Pancreas (tissue), 10 donors: ENCODE measurements around the gene IMPG2. TPM values are rescaled to one million over a fixed set of nuclear protein-coding genes. Genes with fewer than 3 reads are reported as not detected.

ENCODE experiments used
- ATAC-seq, 4 donors: fragments of 200-7000 bp; cut with Tn5 transposase; one replicate each; pipeline versions ENCODE4 v1.8.0 to v1.9.1; 2020; ENCODE audit warnings: mild to moderate bottlenecking in 4 of 4, moderate library complexity in 4 of 4
- DNase-seq, 6 donors: peaks; one replicate each; pipeline ENCODE4 v3.0.0-alpha.2; 2020
- FAIRE-seq: peaks from 2 replicates; lab custom pipeline; 2012; peaks lifted over from hg19 to GRCh38; lab: Jason Lieb, UNC
- H3K27ac ChIP-seq, 4 donors: fragments of 200-600 bp; sonication (generic); 1 replicate in 3 of 4; 2 replicates in 1 of 4; pipeline versions ENCODE4 v1.5.0 to v1.8.0; 2020
- H3K27me3 ChIP-seq, 4 donors: fragments of 200-600 bp; one replicate each; pipeline ENCODE4 v1.8.0; 2021
- H3K36me3 ChIP-seq, 3 donors: fragments of 200-600 bp; sonication (generic) in 1 of 3; one replicate each; pipeline versions ENCODE4 v1.5.0 to v1.8.0; 2020 to 2021
- H3K4me1 ChIP-seq, 3 donors: fragments of 200-600 bp; one replicate each; pipeline ENCODE4 v1.8.0; 2021
- H3K4me3 ChIP-seq, 4 donors: fragments of 200-600 bp; sonication (generic) in 2 of 4; one replicate each; pipeline versions ENCODE4 v1.5.0 to v1.8.0; 2020 to 2021
- H3K9me3 ChIP-seq, 4 donors: fragments of 200-600 bp; one replicate each; pipeline ENCODE4 v1.8.0; 2021
- WGBS, 2 donors: extraction: QIAGEN DNeasy Blood & Tissue Kit; methylation state at CpG; one replicate each; pipeline ENCODE4 v1.1.7; 2013; 5-methylcytosine and 5-hydroxymethylcytosine counted together
- intact Hi-C, 3 donors: fragments of 100-400 bp; cut with DNase I; formaldehyde crosslinking; loops; one replicate each; pipeline versions ENCODE4 v1.11.1 to v1.14.2; 2022
- polyA plus RNA-seq, 2 donors: library from polyadenylated mRNA; stranded (reverse); fragments of 200-250 nt; gene quantifications; one replicate each; pipeline ENCODE4 v1.2.3, GENCODE V29; 2013
- total RNA-seq, 6 donors: library from RNA; stranded (reverse); fragmentation: NEBNext Ultra II Directional in 4 of 6; extraction: Animal tissue kit (Norgen Biotek cat#: 25700) in 4 of 6; gene quantifications; one replicate each; pipeline versions ENCODE4 v1.2.1 to v1.2.4, GENCODE V29; 2021 to 2023
- TF ChIP-seq, protein P1 (sequence below), 4 donors: fragments of 200-600 bp; sonication (generic) in 3 of 4; IDR thresholded peaks; one replicate each; pipeline versions ENCODE4 v1.5.0 to v1.8.0; 2021; ENCODE audit warnings: antibody characterized with exemption in 4 of 4
- donor health status: healthy with polysubstance abuse.
- donor health status: DM: no; HTN: no; CAD: no; lungs with moderate emphysema.
- donor health status: DM: no; HTN: no; CAD: no.
- donor health status: control.
- donor health status: control.
- donor health status: Bipolar disorder and iron deficiency.
- donor health status: DM: yes; HTN: yes; CAD: no.
- donor health status: DM: no; HTN: no; CAD: no.
- donor health status: DM: no; HTN: no; CAD: no.
- donor health status: DM: yes; HTN: yes; CAD: no.

The IMPG2 gene
- total and polyA plus RNA-seq, 8 donors = 0.04 to 0.19 (median 0.09) TPM

DNA sequence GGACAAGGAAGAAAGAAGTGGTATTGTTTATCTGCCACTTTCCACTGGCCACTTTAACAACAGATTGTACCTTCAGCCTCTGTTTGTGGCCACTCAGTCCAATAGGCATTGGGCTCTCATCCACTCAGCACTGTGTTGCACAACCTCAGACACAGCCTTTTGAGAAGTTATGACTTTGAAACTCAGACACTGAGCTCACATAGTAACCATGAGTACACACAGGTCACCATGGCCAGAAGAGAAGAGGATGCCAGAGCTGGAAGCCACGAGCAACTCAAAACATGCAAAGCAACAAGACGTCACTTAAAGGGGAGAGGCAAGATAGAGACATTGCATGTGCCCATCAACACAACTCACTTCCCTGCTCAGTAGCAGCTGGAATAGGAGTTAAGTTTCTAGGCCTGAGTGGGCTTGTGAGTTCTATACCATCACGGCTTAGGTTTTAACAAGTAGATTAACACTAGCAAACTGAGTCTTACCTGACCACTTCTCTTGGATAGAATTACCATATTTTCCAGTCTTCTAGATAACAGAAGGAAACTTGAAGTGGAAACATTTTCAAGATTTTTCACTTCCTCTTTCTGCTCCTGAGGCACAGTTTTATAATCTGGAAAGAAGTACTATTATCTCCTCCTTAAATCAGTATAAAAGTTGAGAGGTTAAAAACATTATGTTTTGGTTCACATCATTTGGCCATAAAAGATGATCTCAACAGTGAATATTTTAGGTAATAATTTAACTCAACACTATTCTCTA lies 103.5 kb downstream of the IMPG2 start:
- Histone ChIP-seq H3K27ac (no peak overlapping the region), H3K4me1 (no peaks in the 10 kb centered on the region), H3K27me3 (no peaks in the 10 kb centered on the region), H3K9me3 (no peaks in the 10 kb centered on the region), H3K4me3 (no peak overlapping the region), H3K36me3 (no peaks in the 10 kb centered on the region)
- TF ChIP-seq, protein P1, sequence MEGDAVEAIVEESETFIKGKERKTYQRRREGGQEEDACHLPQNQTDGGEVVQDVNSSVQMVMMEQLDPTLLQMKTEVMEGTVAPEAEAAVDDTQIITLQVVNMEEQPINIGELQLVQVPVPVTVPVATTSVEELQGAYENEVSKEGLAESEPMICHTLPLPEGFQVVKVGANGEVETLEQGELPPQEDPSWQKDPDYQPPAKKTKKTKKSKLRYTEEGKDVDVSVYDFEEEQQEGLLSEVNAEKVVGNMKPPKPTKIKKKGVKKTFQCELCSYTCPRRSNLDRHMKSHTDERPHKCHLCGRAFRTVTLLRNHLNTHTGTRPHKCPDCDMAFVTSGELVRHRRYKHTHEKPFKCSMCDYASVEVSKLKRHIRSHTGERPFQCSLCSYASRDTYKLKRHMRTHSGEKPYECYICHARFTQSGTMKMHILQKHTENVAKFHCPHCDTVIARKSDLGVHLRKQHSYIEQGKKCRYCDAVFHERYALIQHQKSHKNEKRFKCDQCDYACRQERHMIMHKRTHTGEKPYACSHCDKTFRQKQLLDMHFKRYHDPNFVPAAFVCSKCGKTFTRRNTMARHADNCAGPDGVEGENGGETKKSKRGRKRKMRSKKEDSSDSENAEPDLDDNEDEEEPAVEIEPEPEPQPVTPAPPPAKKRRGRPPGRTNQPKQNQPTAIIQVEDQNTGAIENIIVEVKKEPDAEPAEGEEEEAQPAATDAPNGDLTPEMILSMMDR (IDR thresholded peaks at IDR 0.05) = no peak
- intact Hi-C loops = no loop called here
- ATAC-seq = peak in 2 of 4 donors; percentile 39 to 47
- no peak for DNase-seq
- FAIRE-seq = no peak
- 51 to 76% methylated on average over 3 of the region's 3 CpGs for WGBS, 2 donors

DNA sequence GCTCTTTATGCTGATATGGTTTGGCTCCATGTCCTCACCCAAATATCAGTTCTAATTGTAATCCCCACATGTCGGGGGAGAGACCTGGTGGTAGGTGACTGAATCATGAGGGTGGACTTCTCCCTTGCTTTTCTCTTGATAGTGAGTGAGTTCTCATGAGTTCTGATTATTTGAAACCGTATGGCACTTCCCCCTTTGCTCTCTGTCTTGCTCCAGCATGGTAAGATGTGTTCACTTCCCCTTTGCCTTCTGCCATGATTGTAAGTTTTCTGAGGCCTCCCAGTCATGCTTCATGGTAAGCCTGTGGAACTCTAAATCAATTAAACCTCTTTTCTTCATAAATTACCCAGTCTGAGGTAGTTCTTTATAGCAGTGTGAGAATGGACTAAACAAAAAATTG lies 107.6 kb downstream of the IMPG2 start:
- Histone ChIP-seq H3K4me3 (no peak overlapping the region), H3K36me3 (no peaks in the 10 kb centered on the region), H3K4me1 (no peaks in the 10 kb centered on the region), H3K27ac (no peak overlapping the region), H3K27me3 (no peaks in the 10 kb centered on the region), H3K9me3 (no peaks in the 10 kb centered on the region)
- DNase-seq (no peak), FAIRE-seq (no peak), ATAC-seq (no peak)
- intact Hi-C loops = no loop called here
- TF ChIP-seq, protein P1 (IDR thresholded peaks at IDR 0.05) = no peak
- 56 to 63% methylated on average over 2 of the region's 2 CpGs for WGBS, 2 donors

DNA sequence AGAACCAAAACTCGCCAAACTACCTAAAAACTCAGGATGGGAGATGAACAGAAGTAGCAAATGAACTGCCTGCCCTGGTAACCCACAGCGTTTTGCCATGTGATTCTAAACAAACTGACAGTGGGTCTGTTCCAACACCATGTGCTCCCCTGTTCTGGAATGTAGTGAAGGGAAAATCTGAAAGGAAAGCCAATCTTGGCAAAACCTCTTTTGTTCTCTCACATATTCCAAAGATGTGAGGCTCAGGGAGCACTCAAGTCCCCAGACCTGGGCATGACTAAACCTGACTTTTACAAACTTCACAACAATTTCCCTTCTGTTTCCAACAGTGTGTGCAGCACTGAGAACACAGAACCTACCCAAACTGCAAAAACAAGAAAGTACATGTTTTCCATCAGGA lies 116.1 kb downstream of the IMPG2 start:
- Histone ChIP-seq H3K4me1 (no peaks in the 10 kb centered on the region), H3K4me3 (no peak overlapping the region), H3K9me3 (no peaks in the 10 kb centered on the region), H3K27ac (no peak overlapping the region), H3K27me3 (no peaks in the 10 kb centered on the region), H3K36me3 (no peaks in the 10 kb centered on the region)
- FAIRE-seq (no peak), DNase-seq (no peak), ATAC-seq (no peak)
- WGBS, 2 donors = 34 to 35% methylated on average over 2 of the region's 2 CpGs
- TF ChIP-seq, protein P1 (IDR thresholded peaks at IDR 0.05) = no peak
- intact Hi-C loops = no loop called here

DNA sequence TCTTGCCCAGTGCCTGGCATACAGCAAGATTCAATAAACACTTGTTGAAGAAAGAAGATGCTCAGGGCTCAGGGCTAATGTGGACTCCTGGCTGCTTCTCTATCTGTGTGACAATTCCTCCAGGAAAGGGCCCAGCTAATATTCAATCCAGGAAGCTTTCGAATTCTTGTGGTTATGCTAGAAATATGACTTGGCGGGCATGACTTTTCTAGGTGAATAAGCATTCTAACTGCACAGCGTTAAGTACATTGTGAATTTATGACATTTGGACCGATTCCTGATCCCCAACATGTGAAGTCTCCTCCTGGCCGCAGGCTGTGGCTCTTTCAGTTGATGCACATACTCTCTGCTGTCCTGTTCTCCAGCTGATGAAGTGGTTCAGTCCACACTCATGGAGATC lies 117.0 kb downstream of the IMPG2 start:
- H3K27ac ChIP-seq = no peak overlapping the region
- WGBS, 2 donors = 65 to 80% methylated on average over 5 of the region's 5 CpGs

DNA sequence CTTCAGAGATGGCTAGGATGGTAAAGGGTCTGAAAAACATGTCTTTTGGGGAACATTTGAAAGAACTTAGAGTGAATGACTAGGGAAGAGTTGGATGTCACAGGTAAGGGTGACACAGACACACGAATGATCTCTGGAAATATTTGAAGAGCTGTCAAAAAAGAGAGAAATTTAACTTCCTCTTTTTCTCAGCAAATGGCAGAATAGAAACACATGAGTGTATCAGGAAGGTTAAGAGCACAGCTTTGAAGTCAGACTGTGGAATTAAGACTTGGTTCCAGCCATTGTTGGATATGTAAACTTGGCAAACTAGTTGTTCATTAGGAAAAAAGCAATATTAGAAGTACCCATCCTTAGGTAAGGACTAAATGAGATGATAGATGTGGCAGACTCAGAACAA lies 117.7 kb downstream of the IMPG2 start:
- Histone ChIP-seq H3K27me3 (no peaks in the 10 kb centered on the region), H3K27ac (no peak overlapping the region), H3K9me3 (no peaks in the 10 kb centered on the region), H3K4me3 (no peak overlapping the region), H3K36me3 (no peaks in the 10 kb centered on the region), H3K4me1 (no peaks in the 10 kb centered on the region)
- intact Hi-C loops = no loop called here
- TF ChIP-seq, protein P1 (IDR thresholded peaks at IDR 0.05) = no peak
- DNase-seq (no peak), FAIRE-seq (no peak), ATAC-seq (no peak)
- WGBS, 2 donors = 9 to 29% methylated on average over 1 of the region's 1 CpG

More for the DNA sequence above, 117.0 kb downstream of the IMPG2 start:
- Histone ChIP-seq H3K27me3 (no peaks in the 10 kb centered on the region), H3K9me3 (no peaks in the 10 kb centered on the region), H3K4me3 (no peak overlapping the region), H3K4me1 (no peaks in the 10 kb centered on the region), H3K36me3 (no peaks in the 10 kb centered on the region)
- TF ChIP-seq, protein P1 (IDR thresholded peaks at IDR 0.05) = no peak
- FAIRE-seq (no peak), DNase-seq (no peak), ATAC-seq (no peak)
- intact Hi-C loops = no loop called here
